Stimulated activated CD8-positive, alpha-beta memory T cell treated with anti-CD3 and anti-CD28 coated beads, Interleukin-4, amount 100 ng/mL, for 4 hours (primary cell): ENCODE data around the gene GRIK2.

ENCODE experiments used
- DNase-seq, 2 donors: peaks; one replicate each; pipeline ENCODE4 v3.0.0-alpha.2; 2020; ENCODE audit warnings: low read depth in 2 of 2, low spot score in 1 of 2

Gene GRIK2

GRCh38 chr6:101878554-101879276, 485.2 kb downstream of the GRIK2 start:
- no peak for DNase-seq

GRCh38 chr6:101879782-101880181, 486.3 kb downstream of the GRIK2 start:
- no peak for DNase-seq

GRCh38 chr6:101883505-101883904, 490.0 kb downstream of the GRIK2 start:
- DNase-seq: no peak

- no peak for DNase-seq
Observed at GRCh38 chr6:101887532-101887931, 494.0 kb downstream of the GRIK2 start.

- DNase-seq: no peak
Observed at GRCh38 chr6:101907356-101908217, 514.1 kb downstream of the GRIK2 start.

GRCh38 chr6:101909366-101909765, 515.9 kb downstream of the GRIK2 start:
- no peak for DNase-seq

GRCh38 chr6:101912311-101912710, 518.8 kb downstream of the GRIK2 start:
- DNase-seq: no peak

- no peak for DNase-seq
Observed at GRCh38 chr6:101918471-101918870, 525.0 kb downstream of the GRIK2 start.

GRCh38 chr6:101921829-101922450, 528.4 kb downstream of the GRIK2 start:
- DNase-seq: no peak

- no peak for DNase-seq
Observed at GRCh38 chr6:101926149-101926925, 532.8 kb downstream of the GRIK2 start.

GRCh38 chr6:101931766-101932165, 538.3 kb downstream of the GRIK2 start:
- no peak for DNase-seq

- no peak for DNase-seq
Observed at GRCh38 chr6:101932704-101933103, 539.2 kb downstream of the GRIK2 start.

GRCh38 chr6:101935732-101936131, 542.2 kb downstream of the GRIK2 start:
- DNase-seq: no peak

GRCh38 chr6:101936516-101936915, 543.0 kb downstream of the GRIK2 start:
- no peak for DNase-seq

GRCh38 chr6:101937108-101937507, 543.6 kb downstream of the GRIK2 start:
- DNase-seq: no peak

GRCh38 chr6:101940391-101940790, 546.9 kb downstream of the GRIK2 start:
- no peak for DNase-seq

GRCh38 chr6:101956961-101957360, 563.5 kb downstream of the GRIK2 start:
- no peak for DNase-seq

- DNase-seq: no peak
Observed at GRCh38 chr6:101961357-101961756, 567.8 kb downstream of the GRIK2 start.

- no peak for DNase-seq
Observed at GRCh38 chr6:101980924-101981323, 587.4 kb downstream of the GRIK2 start.

- DNase-seq: no peak
Observed at GRCh38 chr6:101986476-101986875, 593.0 kb downstream of the GRIK2 start.

- DNase-seq: no peak
Observed at GRCh38 chr6:101992286-101992685, 598.8 kb downstream of the GRIK2 start.
